ENCODE data around the gene COPZ1.
A peak's percentile ranks its signal among the peaks of the same experiment; 100 is the strongest.

The COPZ1 gene

DNA sequence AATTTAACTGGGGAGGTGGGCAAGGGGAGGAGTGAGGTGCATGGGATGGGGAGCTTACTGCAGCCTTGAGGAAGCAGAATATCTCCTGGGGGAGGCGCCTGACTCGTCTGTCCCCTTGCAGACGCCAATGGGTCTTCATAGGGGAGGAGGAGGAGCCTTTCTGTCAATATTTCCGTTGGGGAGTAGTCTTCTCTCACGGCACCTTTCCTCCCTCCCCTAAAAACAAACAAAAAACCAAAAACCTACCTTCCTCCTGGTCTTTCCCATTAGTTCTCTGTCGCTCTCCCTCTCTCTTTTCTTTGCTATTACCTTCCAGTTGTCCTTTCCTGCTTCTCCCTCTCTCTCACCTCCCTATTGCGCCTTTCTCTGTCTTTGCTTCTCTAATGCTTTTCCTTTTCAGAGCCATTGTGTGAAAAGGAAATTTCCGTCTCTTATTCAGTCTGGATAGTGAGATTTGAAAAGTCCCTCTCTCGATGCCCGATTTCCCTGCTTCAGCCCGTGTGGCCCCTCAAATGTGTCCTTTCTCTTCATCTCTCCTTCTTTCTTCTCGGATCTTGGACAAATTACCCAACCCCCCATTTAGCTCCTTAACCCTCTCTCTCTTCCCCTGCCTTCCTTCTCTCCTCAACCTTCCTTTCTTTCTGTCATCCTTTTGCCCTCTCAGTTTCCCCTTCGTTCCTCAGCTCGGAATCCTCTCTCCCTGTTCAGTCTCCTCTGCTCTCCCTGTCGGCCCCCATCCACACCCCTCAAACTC, 33.4 kb downstream of the COPZ1 start:
- DNase-seq (ENCODE audit: low spot score) = peak; percentile 60

DNA sequence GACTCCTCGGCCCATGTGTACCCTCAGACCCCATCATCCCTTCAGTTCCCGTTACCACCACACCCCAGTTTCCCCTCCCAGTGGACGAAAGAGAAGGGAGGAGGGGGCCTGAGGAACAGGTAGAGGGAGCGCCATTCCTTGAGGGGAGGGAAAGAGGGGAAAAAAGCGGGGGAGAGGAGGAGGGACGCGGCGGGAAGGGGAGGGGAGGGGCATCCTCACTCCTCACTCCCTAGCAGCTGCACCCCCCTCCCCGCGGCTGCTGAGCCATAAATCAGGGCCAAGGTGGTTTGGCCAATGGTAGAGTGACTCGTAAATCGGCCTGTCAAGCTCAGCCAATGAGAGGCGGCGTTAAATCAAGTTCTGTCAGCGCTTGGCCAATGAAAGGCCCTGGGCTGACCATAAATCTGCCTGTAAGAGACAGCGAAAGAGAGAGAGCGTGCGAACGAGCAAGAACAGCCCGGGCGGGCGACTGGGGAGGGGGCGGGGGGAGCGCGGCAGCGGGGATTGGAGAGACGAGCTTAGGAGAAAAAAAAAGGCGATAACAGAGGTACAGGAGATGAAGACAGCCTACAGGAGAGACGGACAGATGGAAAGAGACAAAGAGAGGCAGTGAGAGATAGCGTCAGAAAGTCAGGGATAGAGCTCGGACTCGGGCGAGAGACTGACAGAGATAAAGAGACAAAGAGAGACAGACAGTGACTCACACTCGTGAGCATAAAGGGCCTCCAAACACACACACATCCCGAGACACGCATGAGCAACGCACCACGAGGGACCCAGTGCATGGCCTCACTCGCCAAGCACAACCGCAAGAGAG, 34.2 kb downstream of the COPZ1 start:
- DNase-seq (ENCODE audit: low spot score) = peak; percentile 100

DNA sequence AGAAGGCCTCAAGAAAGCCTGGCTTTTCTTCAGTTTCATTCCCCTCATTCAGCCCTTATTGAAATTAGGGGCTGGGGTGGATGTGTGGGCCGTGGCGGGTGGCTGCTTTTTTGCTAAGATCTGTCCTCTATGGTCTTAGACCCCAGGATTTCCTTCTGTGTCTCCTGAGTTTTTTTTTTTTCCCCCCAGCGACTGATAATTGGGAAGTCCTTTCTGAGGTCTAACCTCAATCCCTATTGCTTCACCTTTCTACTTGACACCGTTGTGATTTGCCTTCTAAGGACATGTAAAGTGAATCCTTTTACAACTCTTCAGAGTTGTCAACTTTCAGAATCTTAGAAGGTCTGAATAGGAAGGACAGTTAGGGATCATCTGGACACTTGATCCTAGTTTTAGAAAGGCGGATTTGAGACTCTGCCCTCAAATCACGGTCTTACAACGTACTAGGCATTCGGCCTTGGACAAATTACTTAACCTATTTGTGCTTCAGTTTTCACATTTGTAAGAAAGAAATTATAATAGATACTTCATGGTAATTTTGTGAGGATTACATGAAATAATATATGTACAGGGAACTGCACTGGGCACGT, 34.9 kb downstream of the COPZ1 start:
- no peak for DNase-seq (ENCODE audit: low spot score)

DNA sequence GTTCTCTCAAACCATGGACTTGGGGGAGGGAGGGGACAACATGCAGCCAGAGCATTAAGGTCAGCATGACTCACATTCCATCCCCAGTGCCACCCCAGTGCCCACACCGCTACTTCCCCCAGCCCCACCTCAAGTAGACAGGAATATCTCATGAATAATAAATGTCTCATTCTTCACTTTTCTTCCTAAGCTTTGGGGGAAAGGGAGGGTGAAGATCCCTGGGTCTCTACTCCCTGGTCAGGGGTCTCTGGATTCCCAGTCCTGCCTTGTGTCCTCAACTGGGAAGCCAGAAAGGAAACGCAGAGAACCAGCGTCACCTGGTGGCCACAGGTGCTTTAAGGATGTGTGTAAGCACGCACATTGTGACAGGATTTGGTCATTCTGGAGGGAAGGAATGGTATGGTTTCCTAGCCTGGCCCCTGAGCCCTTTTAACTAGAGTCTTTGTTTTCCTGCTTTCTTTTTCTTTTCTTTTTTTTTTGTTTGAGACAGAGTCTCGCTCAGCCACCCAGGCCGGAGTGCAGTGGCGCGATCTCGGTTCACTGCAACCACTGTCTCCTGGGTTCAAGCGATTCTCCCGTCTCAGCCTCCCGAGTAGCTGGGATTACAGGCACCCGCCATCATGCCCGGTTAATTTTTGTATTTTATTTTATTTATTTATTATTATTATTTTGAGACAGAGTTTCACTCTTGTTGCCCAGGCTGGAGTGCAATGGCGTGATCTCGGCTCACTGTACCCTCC, 36.0 kb downstream of the COPZ1 start:
- DNase-seq (ENCODE audit: low spot score) = peak; percentile 89

DNA sequence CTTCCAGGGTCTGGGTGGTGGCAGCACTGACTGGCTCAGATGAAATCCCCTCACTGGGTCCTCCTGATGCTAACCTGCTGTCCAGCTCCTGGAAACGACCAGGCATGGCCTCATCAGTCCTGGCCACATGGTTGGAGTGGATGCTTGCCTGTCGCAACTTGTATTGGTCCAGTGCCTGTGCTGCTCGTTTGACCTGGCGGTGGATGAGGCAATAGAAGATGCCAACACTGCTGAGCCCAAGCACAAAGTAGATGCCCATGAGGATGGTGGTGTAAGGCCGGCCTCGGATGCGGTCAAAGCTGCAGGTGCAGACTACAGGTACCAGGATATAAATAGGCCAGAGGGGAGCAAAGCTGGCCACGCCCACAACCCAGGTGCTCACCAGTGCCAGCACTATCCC, 38.1 kb downstream of the COPZ1 start:
- DNase-seq (ENCODE audit: low spot score) = no peak

DNA sequence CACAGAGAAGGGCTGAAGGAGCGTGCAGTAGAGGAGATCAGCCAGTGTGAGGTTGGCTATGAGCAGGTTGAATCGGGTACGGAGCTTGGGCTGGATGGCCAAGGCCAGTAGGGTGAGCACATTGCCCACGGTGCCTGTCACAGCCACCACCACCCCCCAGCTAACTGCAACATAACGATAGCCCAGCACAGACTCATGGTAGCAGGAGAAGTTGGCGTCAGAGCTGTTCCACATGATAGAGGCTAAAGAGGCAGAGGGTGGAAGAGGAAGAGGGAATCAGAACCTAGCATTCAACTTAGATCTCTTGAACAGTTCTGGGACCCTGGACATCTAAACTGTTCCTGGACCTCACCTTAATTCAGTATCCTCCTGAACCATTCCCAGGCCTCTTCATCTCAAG, 38.7 kb downstream of the COPZ1 start:
- DNase-seq (ENCODE audit: low spot score) = no peak

DNA sequence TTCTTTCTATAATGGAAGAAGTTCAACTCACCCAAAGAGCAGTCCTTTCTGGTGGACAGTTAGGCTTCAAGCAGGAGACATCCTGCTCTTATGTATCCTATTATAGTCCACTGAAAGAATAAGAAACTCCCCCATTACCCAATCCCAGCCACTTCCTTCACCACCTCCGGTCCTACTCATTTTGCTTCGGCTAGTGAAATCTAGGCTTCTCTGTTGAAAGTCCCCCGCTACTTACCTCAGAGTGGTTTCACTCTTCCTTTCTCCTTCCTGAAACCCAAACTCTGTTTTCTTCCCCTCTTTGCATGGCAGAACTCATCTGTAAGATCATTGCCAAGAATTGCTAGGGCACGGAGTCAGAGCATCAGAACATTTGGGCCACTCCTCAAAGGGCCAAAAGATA, 39.5 kb downstream of the COPZ1 start, which contains the start of gene GPR84:
GPR84 (minus strand) TSS at position 74 of the 400 bp plus-strand sequence. CDS start 635 bp downstream, outside the sequence.
- no peak for DNase-seq (ENCODE audit: low spot score)

DNA sequence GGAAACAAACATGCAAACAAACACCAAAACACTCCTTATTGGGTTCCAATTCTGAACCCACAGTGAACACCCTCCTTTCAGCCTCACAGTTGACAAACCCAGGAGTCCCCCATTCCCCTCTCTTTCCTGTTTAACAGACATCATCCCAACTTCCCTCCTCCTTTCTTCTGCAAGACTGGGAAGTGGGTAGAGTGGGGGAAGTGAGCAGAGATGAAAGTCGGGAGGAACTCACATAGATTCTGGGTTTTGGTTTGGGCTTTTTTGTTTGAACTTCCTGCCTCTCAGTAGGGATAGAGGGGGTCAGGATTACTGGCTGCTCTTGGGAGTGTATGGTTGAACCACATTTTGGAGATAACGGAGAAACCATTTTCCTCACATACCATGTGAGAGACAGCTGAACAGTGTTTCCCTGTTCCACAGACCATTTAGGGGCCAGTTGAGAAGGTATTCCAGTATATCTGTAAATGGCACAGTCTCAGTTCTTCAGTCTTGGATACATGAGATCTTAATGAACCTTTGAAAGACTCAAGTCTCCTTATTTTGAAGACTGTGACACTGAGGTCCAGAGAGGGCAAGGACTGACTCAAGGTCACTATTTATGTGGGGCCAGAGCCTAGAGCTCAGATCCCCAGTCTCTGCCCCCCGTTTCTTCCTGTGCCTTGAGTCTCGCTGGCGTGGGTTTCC, 43.2 kb downstream of the COPZ1 start:
- DNase-seq (ENCODE audit: low spot score) = no peak

DNA sequence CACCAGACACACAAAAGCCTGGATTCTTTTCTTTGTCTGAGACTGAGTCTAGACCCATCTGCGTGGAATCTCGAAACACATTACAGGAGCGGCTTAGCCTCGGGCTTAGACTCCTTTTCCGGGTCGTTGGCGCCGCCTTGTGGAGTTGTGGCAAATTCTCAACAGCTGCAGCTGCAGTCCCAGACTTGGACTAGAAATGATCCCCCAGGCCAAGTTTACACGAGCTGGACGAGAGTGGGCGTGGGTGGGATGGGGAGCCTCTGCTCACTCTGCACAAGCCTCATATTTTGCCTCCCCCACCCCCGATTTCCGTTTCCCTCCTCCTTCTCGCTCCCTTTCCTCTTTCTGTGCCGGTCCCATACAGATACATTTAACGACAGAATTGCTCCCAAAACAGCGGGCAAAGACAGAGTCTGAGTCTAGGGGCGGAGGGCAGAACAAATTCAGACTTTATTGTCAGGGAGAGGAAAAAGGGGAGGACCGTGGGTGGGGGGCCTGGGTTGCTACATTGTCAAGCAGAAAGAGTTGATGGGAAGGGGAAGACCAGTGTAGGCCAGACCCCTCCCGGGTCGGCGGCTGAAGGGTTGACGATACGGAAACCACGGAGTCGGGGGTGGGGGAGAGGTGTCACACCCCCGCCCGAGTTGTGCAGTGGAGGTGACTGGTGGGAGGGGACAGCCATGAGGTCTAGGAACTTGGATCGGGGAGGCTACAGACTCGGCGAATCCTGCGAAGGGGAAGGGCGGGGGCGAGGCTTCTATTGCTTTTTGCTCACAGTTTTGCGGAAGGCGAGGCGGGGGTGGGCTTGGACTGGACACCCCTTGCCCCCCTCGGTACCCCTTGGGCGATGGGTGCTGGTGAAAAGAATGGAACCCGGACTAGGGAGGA, 44.0 kb downstream of the COPZ1 start:
- peak; percentile 84 for DNase-seq (ENCODE audit: low spot score)

DNA sequence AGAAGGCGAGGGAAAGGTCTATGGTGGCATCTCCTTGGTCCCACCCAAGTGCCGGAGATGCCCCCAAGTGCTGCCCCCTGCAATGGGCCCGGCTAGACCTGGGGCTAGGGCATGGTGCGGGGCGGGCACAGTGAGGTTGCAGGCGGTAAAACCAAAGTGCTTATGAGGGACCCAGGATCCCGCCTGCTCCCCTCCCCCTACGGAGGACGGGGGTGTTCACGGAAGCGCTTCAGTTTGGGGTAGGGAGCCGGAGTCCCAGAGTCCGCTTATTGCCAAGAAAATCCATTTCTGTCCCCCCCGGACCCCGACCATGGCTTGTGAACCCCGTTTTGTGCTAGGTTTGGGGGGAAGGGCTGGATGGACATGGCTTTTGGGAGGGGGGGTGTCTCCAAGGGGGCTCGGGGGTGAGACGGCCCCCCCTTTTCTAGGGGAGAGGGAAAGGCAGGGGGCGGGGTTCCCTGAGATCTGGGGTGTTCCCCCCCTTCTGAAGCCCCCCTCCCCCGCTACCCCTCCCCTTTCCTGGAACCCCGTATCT, 44.7 kb downstream of the COPZ1 start:
- DNase-seq (ENCODE audit: low spot score) = no peak

DNA sequence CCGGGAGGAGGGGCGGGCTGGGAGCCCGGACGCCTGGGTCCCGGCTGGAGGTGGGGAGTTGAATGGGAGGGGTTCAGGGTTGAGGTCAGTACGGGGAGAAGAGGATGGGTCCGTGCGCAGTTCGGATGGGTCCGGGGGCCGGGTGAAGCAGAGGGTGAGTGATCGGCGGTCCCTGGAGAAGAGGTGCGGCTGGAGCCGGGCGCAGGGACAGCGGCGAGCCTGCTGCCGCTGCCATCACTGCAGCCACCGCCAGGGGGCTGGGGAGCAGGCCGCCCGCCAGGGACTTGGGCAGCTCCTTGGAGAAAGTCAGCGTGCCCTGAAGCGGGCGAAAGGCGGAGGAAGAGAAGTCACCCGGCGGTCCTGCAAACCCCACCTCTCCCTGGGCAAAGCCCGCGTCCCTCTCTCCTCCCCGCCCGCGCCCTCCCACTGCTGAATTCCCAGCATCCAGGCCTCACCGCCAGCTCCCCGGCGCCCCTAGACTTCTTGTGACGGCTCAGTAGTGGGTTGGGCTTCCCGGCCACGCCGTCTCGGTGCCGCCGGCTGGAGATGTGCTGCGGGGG, 45.3 kb downstream of the COPZ1 start:
- peak; percentile 75 for DNase-seq (ENCODE audit: low spot score)

DNA sequence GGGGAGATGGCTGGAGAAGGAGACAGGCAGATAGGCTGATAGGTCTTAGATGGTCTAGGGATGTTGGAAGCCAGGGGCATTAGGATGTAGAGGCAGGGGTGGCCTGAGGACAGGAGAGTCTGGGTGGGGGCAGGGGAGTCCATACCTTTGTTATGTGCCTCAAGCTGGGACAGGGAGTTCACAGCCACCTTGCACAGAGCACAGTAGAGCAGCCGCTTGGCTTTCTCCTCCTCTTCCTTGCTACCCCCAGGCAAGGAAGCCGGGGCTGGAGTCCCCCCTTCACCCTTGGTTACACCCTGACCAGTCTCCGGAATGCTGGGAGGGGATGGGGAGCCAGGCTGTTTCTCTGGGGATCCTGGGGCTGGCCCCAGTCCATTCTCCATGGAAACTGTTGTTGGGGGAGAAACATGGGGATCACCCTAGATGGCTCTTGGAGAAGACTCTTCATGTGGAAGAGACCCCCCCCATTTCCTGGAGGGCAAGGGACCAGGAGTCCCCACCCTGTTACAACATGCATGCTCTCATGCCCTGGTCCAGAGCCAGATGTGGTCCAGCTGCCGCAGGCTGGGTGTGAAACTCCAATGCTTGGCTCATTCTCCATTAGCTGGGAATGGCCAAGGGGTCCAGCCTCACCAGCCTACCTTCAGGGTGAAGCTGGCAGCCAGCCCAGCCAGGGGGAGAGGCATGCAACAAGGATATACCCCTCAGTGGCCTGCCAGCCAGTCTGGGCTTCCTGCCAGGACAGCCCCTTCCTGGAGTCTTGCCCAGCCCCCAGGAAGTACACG, 46.6 kb downstream of the COPZ1 start:
- no peak for DNase-seq (ENCODE audit: low spot score)

DNA sequence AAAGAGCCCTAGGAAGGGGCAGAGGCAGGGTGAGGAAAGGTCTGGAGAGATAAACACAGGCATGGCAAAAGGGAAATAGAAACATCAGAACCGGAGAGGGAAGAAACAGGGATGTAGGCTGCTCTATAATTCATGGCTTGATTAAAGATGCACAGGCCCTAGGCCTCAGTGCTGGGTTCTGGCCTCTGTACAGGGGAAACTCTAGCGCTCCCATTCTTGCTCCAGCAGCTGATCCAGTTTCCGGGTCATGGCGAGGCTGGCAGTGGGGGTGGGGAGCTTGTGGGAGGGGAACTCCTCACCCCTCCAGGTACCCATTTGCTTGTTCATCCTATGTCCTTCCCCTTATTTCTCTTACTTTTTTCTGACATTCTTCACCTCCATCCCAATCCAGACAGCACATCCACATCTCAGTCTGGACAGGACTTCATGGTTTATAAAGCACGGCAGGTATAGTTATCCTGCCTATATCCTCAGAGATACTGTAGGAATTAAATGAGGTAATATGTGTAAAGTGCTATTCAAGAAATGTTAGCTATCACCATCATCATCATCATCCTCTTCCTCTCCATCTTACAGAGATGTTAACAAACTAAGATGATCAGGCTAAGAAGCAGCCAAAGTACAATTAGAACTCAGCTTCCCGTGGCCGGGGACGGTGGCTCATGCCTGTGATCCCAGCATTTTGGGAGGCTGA, 47.3 kb downstream of the COPZ1 start:
- no peak for DNase-seq (ENCODE audit: low spot score)

DNA sequence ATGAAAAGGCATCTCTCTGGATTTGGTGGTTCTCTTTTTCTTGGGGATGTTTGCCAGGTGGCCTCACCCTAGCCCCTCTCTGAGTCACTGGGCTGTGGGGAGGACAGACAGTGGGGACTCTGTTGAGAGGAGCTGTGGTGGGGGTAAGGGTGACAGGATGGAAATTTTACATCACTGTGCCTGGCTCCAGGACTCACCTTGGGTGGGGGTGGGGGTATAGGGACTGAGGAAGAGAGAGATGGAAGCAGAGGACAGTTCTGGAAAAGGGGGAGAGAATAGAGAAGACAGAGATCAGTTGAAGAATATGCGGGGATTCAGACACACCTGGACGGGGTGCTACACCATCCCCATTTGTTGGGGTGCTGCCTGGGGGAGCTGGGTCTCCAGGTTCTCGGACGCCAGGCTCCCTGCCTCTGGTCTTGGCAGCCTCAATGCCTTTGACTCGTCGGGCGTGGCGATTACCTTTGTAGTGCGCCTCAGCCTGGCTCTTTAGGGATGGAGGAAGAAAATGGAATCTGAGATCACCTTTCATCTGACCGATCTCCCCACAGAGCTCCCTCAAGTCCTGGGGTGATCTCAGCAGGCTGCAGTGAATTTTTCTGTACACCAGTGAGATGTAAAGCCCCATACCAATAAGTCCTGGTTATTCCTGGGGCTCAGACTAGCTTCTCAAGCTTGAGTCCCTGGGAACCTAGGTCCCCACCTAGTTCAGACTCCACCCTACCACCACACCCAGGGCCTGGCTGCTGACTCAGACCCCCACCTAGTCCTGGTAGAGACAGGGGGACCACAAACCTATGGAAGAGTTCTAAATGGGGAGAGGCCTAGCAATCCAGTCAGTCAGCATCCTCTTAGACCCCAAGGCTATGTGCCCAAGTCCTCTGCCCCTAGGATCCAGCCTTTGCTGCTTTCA, 49.0 kb downstream of the COPZ1 start:
- DNase-seq (ENCODE audit: low spot score) = no peak

DNA sequence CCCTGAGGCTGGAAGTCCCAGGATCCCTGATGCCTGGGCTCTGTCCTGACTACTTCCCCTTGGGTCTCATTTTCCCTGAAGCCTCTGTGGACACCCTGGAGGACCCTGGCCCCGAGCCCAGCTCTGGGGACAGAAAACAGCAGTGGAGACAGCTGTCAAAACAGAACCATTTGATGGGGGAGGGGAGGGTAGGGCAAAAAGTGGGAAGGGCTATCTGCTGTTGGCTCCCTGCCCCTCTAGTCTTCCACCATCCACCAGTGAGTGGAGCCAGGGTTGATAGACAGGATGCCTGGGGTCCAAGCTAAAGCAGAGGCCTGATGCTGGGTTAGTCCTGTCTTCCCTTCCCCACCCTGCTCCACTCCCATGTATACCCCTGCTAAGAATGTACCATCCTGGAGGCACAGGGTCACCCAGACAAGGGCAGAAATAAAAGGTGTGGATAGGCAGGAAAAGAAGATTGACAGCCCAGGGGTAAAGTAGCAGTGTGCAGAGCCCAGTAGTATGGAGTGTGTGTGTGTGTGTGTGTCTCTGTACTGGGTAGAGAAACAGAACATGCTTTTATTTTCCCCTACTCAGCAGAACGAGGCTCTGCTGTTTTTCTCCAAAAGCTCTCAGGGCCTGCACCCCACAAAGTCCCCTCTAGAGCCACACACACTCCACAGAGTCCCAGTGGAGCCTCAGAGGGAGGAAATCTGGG, 49.8 kb downstream of the COPZ1 start:
- DNase-seq (ENCODE audit: low spot score) = no peak

DNA sequence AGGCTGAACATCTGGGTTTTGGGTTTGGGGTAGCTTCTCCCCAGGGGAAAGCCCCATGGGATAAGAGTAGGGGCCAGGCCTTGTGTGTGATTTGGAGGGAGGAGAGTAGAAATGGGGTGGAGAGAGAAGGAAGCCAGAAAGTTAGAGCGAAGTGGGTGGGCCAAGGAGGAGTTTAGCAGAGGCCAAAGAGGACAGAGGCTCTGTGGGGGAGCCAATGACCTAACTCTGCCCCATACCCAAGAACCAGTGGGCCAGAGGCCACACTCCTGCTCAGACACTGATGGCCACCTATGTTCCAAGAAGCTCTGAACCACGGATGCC, 50.3 kb downstream of the COPZ1 start:
- DNase-seq (ENCODE audit: low spot score) = no peak

DNA sequence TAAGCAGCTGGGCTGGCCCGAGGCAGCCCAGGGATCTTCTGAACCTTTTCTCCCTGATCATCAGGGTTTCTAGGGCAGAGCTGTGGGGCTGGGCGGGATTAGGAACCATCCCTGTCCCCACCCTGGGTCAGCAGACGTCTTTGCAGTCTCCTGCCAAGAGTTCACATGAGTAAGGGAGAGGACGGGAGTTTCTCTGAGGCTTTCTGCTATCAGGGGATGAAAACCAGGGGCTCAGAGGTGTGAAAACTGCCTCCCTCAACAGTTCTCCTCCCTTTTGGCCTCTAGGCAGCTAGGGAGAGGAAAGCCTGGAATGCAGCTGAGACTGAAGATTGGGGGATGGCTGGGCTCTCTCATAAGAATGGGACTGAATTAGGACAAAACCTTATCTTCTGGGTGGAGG, 51.7 kb downstream of the COPZ1 start:
- no peak for DNase-seq (ENCODE audit: low spot score)

Data from SK-N-DZ (cell line).